Uterus (tissue), 4 donors: ENCODE results near the gene CAMK2D. TPM values are rescaled to one million over a fixed set of nuclear protein-coding genes. Genes with fewer than 3 reads are reported as not detected.

Experiments
- DNase-seq, 2 donors: peaks; one replicate each; pipeline ENCODE4 v3.0.0-alpha.2; 2019 to 2020
- H3K27ac ChIP-seq, 2 donors: fragments of 200-600 bp; sonication (generic); 1 replicate in 1 of 2; 2 replicates in 1 of 2; pipeline ENCODE4 v1.5.1; 2016 to 2018
- H3K27me3 ChIP-seq, 2 donors: fragments of 200-600 bp; sonication (generic); one replicate each; pipeline ENCODE4 v1.5.1; 2018 to 2019; ENCODE audit warnings: control low read depth in 1 of 2
- H3K36me3 ChIP-seq, 2 donors: fragments of 200-600 bp; sonication (generic); one replicate each; pipeline ENCODE4 v1.5.1; 2019; ENCODE audit warnings: control low read depth in 1 of 2
- H3K4me1 ChIP-seq, 2 donors: fragments of 200-600 bp; sonication (generic); one replicate each; pipeline ENCODE4 v1.5.1; 2018 to 2019; ENCODE audit warnings: control low read depth in 1 of 2
- H3K4me3 ChIP-seq, 2 donors: fragments of 200-600 bp; sonication (generic); 1 replicate in 1 of 2; 2 replicates in 1 of 2; pipeline ENCODE4 v1.5.1; 2018 to 2019; ENCODE audit warnings: mild to moderate bottlenecking in 1 of 2
- H3K9me3 ChIP-seq, 2 donors: fragments of 200-600 bp; sonication (generic); one replicate each; pipeline ENCODE4 v1.5.1; 2019; ENCODE audit warnings: control low read depth in 1 of 2
- CTCF ChIP-seq, 4 experiments: fragments of 200-600 bp in 2 of 4; fragments of 450-650 bp in 2 of 4; sonication (generic) in 2 of 4; IDR thresholded peaks; one replicate each; pipeline ENCODE4 v1.5.1; 2016 to 2019; ENCODE audit warnings: antibody characterized with exemption in 4 of 4, mild to moderate bottlenecking in 2 of 4, moderate library complexity in 1 of 4
- POLR2A ChIP-seq, 2 donors: fragments of 450-650 bp; IDR thresholded peaks; one replicate each; pipeline ENCODE4 v1.6.1; 2016; ENCODE audit warnings: antibody characterized with exemption in 2 of 2, mild to moderate bottlenecking in 1 of 2, moderate library complexity in 1 of 2
- intact Hi-C: fragments of 100-400 bp; cut with DNase I; formaldehyde crosslinking; loops from one replicate; pipeline ENCODE4 v1.15.1; 2023; ENCODE audit warnings: low total_unique reads
- total RNA-seq, 4 donors: library from RNA; depleted of rRNA in 3 of 4; stranded (reverse); fragments of >200 nt in 3 of 4; gene quantifications; one replicate each; pipeline versions ENCODE4 v1.1.0 to v1.2.4, GENCODE V29; 2014 to 2023
- donor health status: DM: yes; HTN: yes; CAD: no.

Gene CAMK2D
- total RNA-seq, 4 donors from 2014 or later, result 41.5 to 95.3 (median 54.3) TPM

GRCh38 chr4:113621633-113622032, 139.9 kb downstream of the CAMK2D start:
- intact Hi-C loops, result no loop called here
- no peak for TF ChIP-seq POLR2A (IDR thresholded peaks at IDR 0.05)
- no peak for TF ChIP-seq CTCF (IDR thresholded peaks at IDR 0.05)
- Histone ChIP-seq H3K27ac (no peak overlapping the region), H3K9me3 (no peaks in the 10 kb centered on the region), H3K27me3 (no peaks in the 10 kb centered on the region), H3K36me3 (no peaks in the 10 kb centered on the region), H3K4me1 (no peaks in the 10 kb centered on the region), H3K4me3 (no peak overlapping the region)
- DNase-seq, result no peak

- intact Hi-C loops, result no loop called here
- no peak for DNase-seq
- no peaks in the 10 kb centered on the region for H3K36me3 ChIP-seq
Observed at GRCh38 chr4:113620032-113620431, 141.5 kb downstream of the CAMK2D start.

GRCh38 chr4:113619526-113619925, 142.0 kb downstream of the CAMK2D start:
- no peak for DNase-seq
- intact Hi-C loops, result no loop called here
- Histone ChIP-seq H3K9me3 (no peaks in the 10 kb centered on the region), H3K27me3 (no peaks in the 10 kb centered on the region), H3K4me3 (no peak overlapping the region), H3K27ac (no peak overlapping the region), H3K4me1 (no peaks in the 10 kb centered on the region), H3K36me3 (no peaks in the 10 kb centered on the region)
- TF ChIP-seq POLR2A (IDR thresholded peaks at IDR 0.05), result no peak
- no peak for TF ChIP-seq CTCF (IDR thresholded peaks at IDR 0.05)

More at GRCh38 chr4:113620032-113620431, 141.5 kb downstream of the CAMK2D start:
- H3K27me3 ChIP-seq, result no peaks in the 10 kb centered on the region
- no peaks in the 10 kb centered on the region for H3K4me1 ChIP-seq
- TF ChIP-seq POLR2A (IDR thresholded peaks at IDR 0.05) (no peak), CTCF (IDR thresholded peaks at IDR 0.05) (no peak)
- H3K4me3 ChIP-seq, result no peak overlapping the region
- H3K27ac ChIP-seq, result no peak overlapping the region
- no peaks in the 10 kb centered on the region for H3K9me3 ChIP-seq

GRCh38 chr4:113618205-113618604, 143.3 kb downstream of the CAMK2D start:
- Histone ChIP-seq H3K27ac (peak overlapping the region in 1 of 2 donors; percentile 48), H3K27me3 (no peaks in the 10 kb centered on the region), H3K9me3 (no peaks in the 10 kb centered on the region), H3K4me1 (no peaks in the 10 kb centered on the region), H3K36me3 (no peaks in the 10 kb centered on the region), H3K4me3 (no peak overlapping the region)
- intact Hi-C loops, result no loop called here
- no peak for DNase-seq
- TF ChIP-seq POLR2A (IDR thresholded peaks at IDR 0.05), result no peak
- TF ChIP-seq CTCF (IDR thresholded peaks at IDR 0.05), result no peak

GRCh38 chr4:113617195-113617594, 144.3 kb downstream of the CAMK2D start:
- intact Hi-C loops, result no loop called here
- no peaks in the 10 kb centered on the region for H3K27me3 ChIP-seq
- no peak for DNase-seq
- TF ChIP-seq CTCF (IDR thresholded peaks at IDR 0.05) (no peak), POLR2A (IDR thresholded peaks at IDR 0.05) (no peak)
- H3K36me3 ChIP-seq, result no peaks in the 10 kb centered on the region
- H3K27ac ChIP-seq, result no peak overlapping the region
- H3K4me3 ChIP-seq, result no peak overlapping the region
- H3K9me3 ChIP-seq, result no peaks in the 10 kb centered on the region
- no peaks in the 10 kb centered on the region for H3K4me1 ChIP-seq
